ENCODE results near the gene KAZALD1. TPM values are rescaled to one million over a fixed set of nuclear protein-coding genes. Genes with fewer than 3 reads are reported as not detected.

The KAZALD1 gene
- total RNA-seq, 1 experiment from 2014 or later: 16.0 TPM

DNA sequence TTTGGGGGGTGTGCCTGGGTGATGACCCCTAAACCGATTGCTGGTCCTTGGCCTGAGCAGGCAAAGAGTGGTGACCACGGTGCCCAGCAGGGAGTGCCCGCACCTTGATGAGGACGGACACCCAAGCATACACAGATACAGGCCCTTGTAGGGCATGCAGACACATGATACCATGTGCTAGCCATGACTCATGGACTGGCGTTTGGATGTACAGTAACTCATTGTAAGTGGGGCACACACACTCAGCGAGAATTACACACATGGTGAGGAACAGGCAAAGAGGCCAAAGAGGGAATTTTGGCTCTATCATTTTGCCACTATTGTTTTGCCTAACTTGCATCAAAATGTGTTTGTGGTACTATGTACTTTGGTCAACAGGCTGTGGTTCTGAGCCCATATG is 24.1 kb downstream of the KAZALD1 start:
- CTCF ChIA-PET: interaction anchor here (0.9 to 5.5 kb wide), 2 partner anchors 11 to 56 kb away, joined by 3 to 31 read pairs; no protein-coding TSS in a partner anchor
- Histone ChIP-seq H3K27me3 (ENCODE audit: insufficient read depth, low read length) (peaks cover 41% of the 10 kb centered on the region; the same call in 1 of the 2 replicates), H3K4me2 (ENCODE audit: low read length) (no peak overlapping the region), H3K9ac (ENCODE audit: low read length) (no peak overlapping the region), H3K36me3 (ENCODE audit: control insufficient read depth in 1 of 2, insufficient read depth in 2 of 2, low read length in 2 of 2) (no peaks in the 10 kb centered on the region), H3K4me3 (replicated peaks in 1 of 2; ENCODE audit: low read depth in 1 of 2, low read length in 2 of 2) (no peak overlapping the region), H3K4me1 (ENCODE audit: control insufficient read depth in 1 of 2, insufficient read depth in 2 of 2, low read length in 2 of 2) (peaks cover 6 to 14% of the 10 kb centered on the region in 2 experiments; a peak in 3 of 4 replicates), H3K27ac (ENCODE audit: low read depth, low read length) (no peak overlapping the region), H3K9me2 (ENCODE audit: insufficient read depth) (no peaks in the 10 kb centered on the region), H2AFZ (ENCODE audit: low read depth, low read length, poor library complexity, severe bottlenecking) (no peak overlapping the region), H3K79me2 (ENCODE audit: insufficient read depth, low read length) (no peaks in the 10 kb centered on the region), H4K20me1 (ENCODE audit: insufficient read depth) (no peaks in the 10 kb centered on the region), H3K9me3 (ENCODE audit: control insufficient read depth in 1 of 2, insufficient read depth in 1 of 2, low read depth in 1 of 2, low read length in 2 of 2) (no peaks in the 10 kb centered on the region)
- no peak for TF ChIP-seq EGR1 (IDR thresholded peaks at IDR 0.05; ENCODE audit: low read depth)
- no peak for TF ChIP-seq TCF7L2 (IDR thresholded peaks at IDR 0.05; ENCODE audit: borderline replicate concordance, extremely low read depth, insufficient read depth, insufficient read length)
- TF ChIP-seq, protein P1, sequence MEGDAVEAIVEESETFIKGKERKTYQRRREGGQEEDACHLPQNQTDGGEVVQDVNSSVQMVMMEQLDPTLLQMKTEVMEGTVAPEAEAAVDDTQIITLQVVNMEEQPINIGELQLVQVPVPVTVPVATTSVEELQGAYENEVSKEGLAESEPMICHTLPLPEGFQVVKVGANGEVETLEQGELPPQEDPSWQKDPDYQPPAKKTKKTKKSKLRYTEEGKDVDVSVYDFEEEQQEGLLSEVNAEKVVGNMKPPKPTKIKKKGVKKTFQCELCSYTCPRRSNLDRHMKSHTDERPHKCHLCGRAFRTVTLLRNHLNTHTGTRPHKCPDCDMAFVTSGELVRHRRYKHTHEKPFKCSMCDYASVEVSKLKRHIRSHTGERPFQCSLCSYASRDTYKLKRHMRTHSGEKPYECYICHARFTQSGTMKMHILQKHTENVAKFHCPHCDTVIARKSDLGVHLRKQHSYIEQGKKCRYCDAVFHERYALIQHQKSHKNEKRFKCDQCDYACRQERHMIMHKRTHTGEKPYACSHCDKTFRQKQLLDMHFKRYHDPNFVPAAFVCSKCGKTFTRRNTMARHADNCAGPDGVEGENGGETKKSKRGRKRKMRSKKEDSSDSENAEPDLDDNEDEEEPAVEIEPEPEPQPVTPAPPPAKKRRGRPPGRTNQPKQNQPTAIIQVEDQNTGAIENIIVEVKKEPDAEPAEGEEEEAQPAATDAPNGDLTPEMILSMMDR (IDR thresholded peaks at IDR 0.05 in 2 of 3, conservative IDR thresholded peaks at IDR 0.05 in 1 of 3; ENCODE audit: borderline replicate concordance in 1 of 3, insufficient read depth in 1 of 3, low read depth in 2 of 3, low read length in 2 of 3): no peak
- intact Hi-C loops (cut with micrococcal nuclease): no loop called here
- no peak for DNase-seq (ENCODE audit: low read depth, low spot score)
- BruUV-seq (replicated peaks): no TSS peak
- no peak for ATAC-seq
- POLR2A ChIA-PET: no interaction called here
- RAD21 ChIA-PET (ENCODE audit: low non-redundant PET in 1 of 2, low total read pairs in 2 of 2, uncharacterized antibody in 2 of 2, unreplicated experiment in 2 of 2): no interaction called here

DNA sequence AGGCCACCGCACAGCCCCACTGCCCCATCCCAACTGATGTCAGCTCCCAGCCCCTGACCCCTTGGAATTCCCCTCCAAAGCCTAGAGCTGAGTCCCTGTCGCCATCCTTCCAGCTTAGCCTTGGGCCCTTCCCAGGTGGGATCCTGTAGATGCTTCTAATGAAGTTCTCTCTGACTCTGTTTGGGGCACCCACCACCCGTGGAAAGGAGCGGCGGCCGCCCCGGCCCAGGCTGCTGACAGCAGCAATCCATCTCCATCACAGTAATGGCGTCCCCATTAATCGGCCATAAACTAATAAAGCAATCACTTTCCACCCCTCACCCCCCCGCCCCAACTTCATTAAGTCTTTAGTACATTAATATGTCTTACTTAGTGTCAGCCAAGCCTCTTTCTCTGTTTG is 25.6 kb downstream of the KAZALD1 start:
- intact Hi-C loops (cut with micrococcal nuclease): no loop called here
- Histone ChIP-seq H3K27ac (ENCODE audit: low read depth, low read length) (no peak overlapping the region), H3K9ac (ENCODE audit: low read length) (no peak overlapping the region), H3K36me3 (ENCODE audit: control insufficient read depth in 1 of 2, insufficient read depth in 2 of 2, low read length in 2 of 2) (no peaks in the 10 kb centered on the region), H2AFZ (ENCODE audit: low read depth, low read length, poor library complexity, severe bottlenecking) (no peak overlapping the region), H3K4me2 (ENCODE audit: low read length) (no peak overlapping the region), H3K4me1 (ENCODE audit: control insufficient read depth in 1 of 2, insufficient read depth in 2 of 2, low read length in 2 of 2) (peaks cover 6 to 20% of the 10 kb centered on the region in 2 experiments; a peak in 3 of 4 replicates), H3K4me3 (replicated peaks in 1 of 2; ENCODE audit: low read depth in 1 of 2, low read length in 2 of 2) (no peak overlapping the region), H4K20me1 (ENCODE audit: insufficient read depth) (no peaks in the 10 kb centered on the region), H3K9me3 (ENCODE audit: control insufficient read depth in 1 of 2, insufficient read depth in 1 of 2, low read depth in 1 of 2, low read length in 2 of 2) (no peaks in the 10 kb centered on the region), H3K79me2 (ENCODE audit: insufficient read depth, low read length) (no peaks in the 10 kb centered on the region), H3K27me3 (ENCODE audit: insufficient read depth, low read length) (peaks cover 29% of the 10 kb centered on the region; the same call in 1 of the 2 replicates), H3K9me2 (ENCODE audit: insufficient read depth) (no peaks in the 10 kb centered on the region)
- ChIA-PET RAD21 (ENCODE audit: low non-redundant PET in 1 of 2, low total read pairs in 2 of 2, uncharacterized antibody in 2 of 2, unreplicated experiment in 2 of 2) (no interaction called here), POLR2A (no interaction called here), CTCF (interaction anchor here (1.2 to 5.5 kb wide), 2 partner anchors 9 to 13 kb away, joined by 5 to 31 read pairs; no protein-coding TSS in a partner anchor)
- no peak for DNase-seq (ENCODE audit: low read depth, low spot score)
- TF ChIP-seq ZNF274 (IDR thresholded peaks at IDR 0.05; ENCODE audit: low read depth, low read length) (no peak), SP1 (IDR thresholded peaks at IDR 0.05; ENCODE audit: low read depth) (no peak), EZH2phosphoT487 (IDR thresholded peaks at IDR 0.05; ENCODE audit: borderline replicate concordance) (no peak), YY1 (IDR thresholded peaks at IDR 0.05; ENCODE audit: extremely low read depth, insufficient replicate concordance, low read depth, low read length) (no peak), SRF (IDR thresholded peaks at IDR 0.05; ENCODE audit: low read depth) (no peak)
- BruUV-seq (replicated peaks): no TSS peak
- no peak for ATAC-seq

All from HCT116 (cell line).